Caco-2 (cell line): Measurements from ENCODE around the gene FHIT. TPM values are rescaled to one million over a fixed set of nuclear protein-coding genes. Genes with fewer than 3 reads are reported as not detected.

Source experiments
- BruUV-seq: library from RNA; stranded (reverse); fragments of 400-500 nt; replicated peaks from 2 replicates; lab custom pipeline; 2021; lab: Mats Ljungman, UMichigan
- CTCF ChIA-PET: fragments of 300-600 bp; sonication (Branson Sonifier 250); formaldehyde crosslinking; loops from one replicate; lab custom pipeline; 2022; ENCODE audit warnings: antibody characterized with exemption; lab: Charles Lee
- POLR2A ChIA-PET: fragments of 300-600 bp; sonication (Branson Sonifier 250); formaldehyde crosslinking; loops from one replicate; lab custom pipeline; 2022; ENCODE audit warnings: antibody characterized with exemption; lab: Charles Lee
- DNase-seq, 2 experiments: peaks; one replicate each; pipeline versions ENCODE4 v3.0.0 to v3.0.0-alpha.2; 2020 to 2022
- H3K27me3 ChIP-seq: replicated peaks from 2 replicates; pipeline ENCODE4 v1.6.0; 2011; ENCODE audit warnings: low read length; ENCODE audit not compliant: control insufficient read depth, insufficient read depth
- H3K36me3 ChIP-seq: 2 replicates; pipeline ENCODE4 v1.5.1; 2011; ENCODE audit warnings: low read length; ENCODE audit not compliant: control insufficient read depth, insufficient read depth
- H3K4me1 ChIP-seq: fragments of 250-450 bp; sonication (Bioruptor Pico); 2 replicates; pipeline ENCODE4 v1.5.1; 2020; ENCODE audit warnings: mild to moderate bottlenecking
- H3K4me3 ChIP-seq: 2 replicates; pipeline ENCODE4 v1.5.1; 2011; ENCODE audit warnings: low read depth, mild to moderate bottlenecking, control low read depth, low read length
- H3K9me3 ChIP-seq: fragments of 250-450 bp; sonication (Bioruptor Pico); 2 replicates; pipeline ENCODE4 v1.5.1; 2020; ENCODE audit warnings: mild to moderate bottlenecking, moderate library complexity
- H3K27ac Mint-ChIP-seq: one replicate; pipeline ENCODE4 v1.8.0; 2022; ENCODE audit warnings: mixed read lengths; ENCODE audit not compliant: unreplicated experiment
- H3K27me3 Mint-ChIP-seq: one replicate; pipeline ENCODE4 v1.8.0; 2022; ENCODE audit warnings: mixed read lengths; ENCODE audit not compliant: insufficient read depth, unreplicated experiment
- H3K36me3 Mint-ChIP-seq: one replicate; pipeline ENCODE4 v1.8.0; 2022; ENCODE audit warnings: mild to moderate bottlenecking, mixed read lengths; ENCODE audit not compliant: insufficient read depth, unreplicated experiment
- H3K4me1 Mint-ChIP-seq: one replicate; pipeline ENCODE4 v1.8.0; 2022; ENCODE audit warnings: low read depth, mixed read lengths; ENCODE audit not compliant: unreplicated experiment
- H3K4me3 Mint-ChIP-seq: one replicate; pipeline ENCODE4 v1.8.0; 2022; ENCODE audit warnings: mild to moderate bottlenecking, moderate library complexity, mixed read lengths; ENCODE audit not compliant: unreplicated experiment
- H3K9me3 Mint-ChIP-seq: one replicate; pipeline ENCODE4 v1.8.0; 2022; ENCODE audit warnings: mixed read lengths; ENCODE audit not compliant: unreplicated experiment
- CTCF ChIP-seq, 2 experiments: fragments of 200-600 bp in 1 of 2; IDR thresholded peaks; 1 replicate in 1 of 2; 2 replicates in 1 of 2; pipeline versions ENCODE4 v1.5.1 to v1.8.0; 2011 to 2022; ENCODE audit warnings: antibody characterized with exemption in 1 of 2, control low read depth in 1 of 2, inconsistent platforms in 1 of 2, low read depth in 1 of 2, low read length in 1 of 2, mild to moderate bottlenecking in 1 of 2, moderate library complexity in 1 of 2; ENCODE audit not compliant: insufficient read depth in 1 of 2, severe bottlenecking in 1 of 2, unreplicated experiment in 1 of 2
- intact Hi-C: fragments of 100-400 bp; cut with micrococcal nuclease; formaldehyde crosslinking; loops from one replicate; pipeline ENCODE4 v1.10.0; 2022; ENCODE audit not compliant: unreplicated experiment
- total RNA-seq: library from RNA; stranded (reverse); gene quantifications from 2 replicates; pipeline ENCODE4 v1.2.3, GENCODE V29; 2022

FHIT gene
- total RNA-seq, 1 experiment from 2014 or later = 8.3 TPM

GRCh38 chr3:60384341-60384740 is 866.9 kb downstream of the FHIT start:
- H3K4me3 Mint-ChIP-seq = no peak overlapping the region
- Histone ChIP-seq H3K4me1 (no peaks in the 10 kb centered on the region), H3K36me3 (no peaks in the 10 kb centered on the region), H3K27me3 (no peaks in the 10 kb centered on the region), H3K9me3 (no peaks in the 10 kb centered on the region), H3K4me3 (no peak overlapping the region)
- POLR2A ChIA-PET = no interaction called here
- no peak overlapping the region for H3K27ac Mint-ChIP-seq
- no peaks in the 10 kb centered on the region for H3K9me3 Mint-ChIP-seq
- TF ChIP-seq CTCF (IDR thresholded peaks at IDR 0.05; ENCODE audit: insufficient read depth in 1 of 2, low read depth in 1 of 2, low read length in 1 of 2, severe bottlenecking in 1 of 2, unreplicated experiment in 1 of 2) = no peak
- no TSS peak for BruUV-seq
- no peaks in the 10 kb centered on the region for H3K36me3 Mint-ChIP-seq
- CTCF ChIA-PET = no interaction called here
- no peak for DNase-seq
- intact Hi-C loops = no loop called here
- no peaks in the 10 kb centered on the region for H3K4me1 Mint-ChIP-seq
- no peaks in the 10 kb centered on the region for H3K27me3 Mint-ChIP-seq

GRCh38 chr3:60383345-60383744 is 867.9 kb downstream of the FHIT start:
- Histone ChIP-seq H3K27me3 (no peaks in the 10 kb centered on the region), H3K4me1 (no peaks in the 10 kb centered on the region), H3K36me3 (no peaks in the 10 kb centered on the region), H3K9me3 (no peaks in the 10 kb centered on the region), H3K4me3 (no peak overlapping the region)
- ChIA-PET POLR2A (no interaction called here), CTCF (no interaction called here)
- H3K4me1 Mint-ChIP-seq = no peaks in the 10 kb centered on the region
- H3K9me3 Mint-ChIP-seq = no peaks in the 10 kb centered on the region
- DNase-seq = no peak
- TF ChIP-seq CTCF (IDR thresholded peaks at IDR 0.05; ENCODE audit: insufficient read depth in 1 of 2, low read depth in 1 of 2, low read length in 1 of 2, severe bottlenecking in 1 of 2, unreplicated experiment in 1 of 2) = no peak
- no peak overlapping the region for H3K27ac Mint-ChIP-seq
- H3K36me3 Mint-ChIP-seq = no peaks in the 10 kb centered on the region
- no peak overlapping the region for H3K4me3 Mint-ChIP-seq
- H3K27me3 Mint-ChIP-seq = no peaks in the 10 kb centered on the region
- BruUV-seq = no TSS peak
- intact Hi-C loops = no loop called here

- H3K9me3 ChIP-seq = no peaks in the 10 kb centered on the region
- Mint-ChIP-seq H3K27ac (no peak overlapping the region), H3K4me3 (no peak overlapping the region), H3K9me3 (peaks cover 8% of the 10 kb centered on the region), H3K36me3 (no peaks in the 10 kb centered on the region), H3K4me1 (no peaks in the 10 kb centered on the region), H3K27me3 (no peaks in the 10 kb centered on the region)
- no peak overlapping the region for H3K4me3 ChIP-seq
- H3K27me3 ChIP-seq = no peaks in the 10 kb centered on the region
- intact Hi-C loops = no loop called here
- no peak for TF ChIP-seq CTCF (IDR thresholded peaks at IDR 0.05; ENCODE audit: insufficient read depth in 1 of 2, low read depth in 1 of 2, low read length in 1 of 2, severe bottlenecking in 1 of 2, unreplicated experiment in 1 of 2)
- no peak for DNase-seq
- BruUV-seq = no TSS peak
- ChIA-PET POLR2A (no interaction called here), CTCF (no interaction called here)
- no peaks in the 10 kb centered on the region for H3K4me1 ChIP-seq
- no peaks in the 10 kb centered on the region for H3K36me3 ChIP-seq
Measured at GRCh38 chr3:60366486-60366885, 884.8 kb downstream of the FHIT start.
